Retinal pigment epithelial cell (primary cell): ENCODE measurements around the gene SPATA16.

ENCODE experiments used
- DNase-seq: peaks from one replicate; pipeline ENCODE4 v3.0.0-alpha.2; 2010; ENCODE audit warnings: low read depth
- H3K4me3 ChIP-seq: 2 replicates; pipeline ENCODE4 v1.5.1; 2011; ENCODE audit warnings: mild to moderate bottlenecking, low read length, control low read depth, moderate library complexity
- CTCF ChIP-seq: conservative IDR thresholded peaks from 2 replicates; pipeline ENCODE4 v1.5.1; 2011; ENCODE audit warnings: low read depth, low read length, control low read depth, inconsistent platforms

SPATA16 gene

GRCh38 chr3:172989373-172989772 is 151.7 kb downstream of the SPATA16 start:
- no peak overlapping the region for H3K4me3 ChIP-seq
- DNase-seq, result no peak
- TF ChIP-seq CTCF, result no peak

- no peak overlapping the region for H3K4me3 ChIP-seq
These were observed 153.8 kb downstream of the SPATA16 start for GRCh38 chr3:172987273-172987672.

GRCh38 chr3:172984914-172985313 is 156.1 kb downstream of the SPATA16 start:
- DNase-seq, result no peak
- no peak for TF ChIP-seq CTCF

More at GRCh38 chr3:172987273-172987672, 153.8 kb downstream of the SPATA16 start:
- TF ChIP-seq CTCF, result peak; percentile 71
- no peak for DNase-seq

GRCh38 chr3:172982736-172983364 is 158.2 kb downstream of the SPATA16 start:
- TF ChIP-seq CTCF, result peak; percentile 39
- DNase-seq, result no peak

More at GRCh38 chr3:172984914-172985313, 156.1 kb downstream of the SPATA16 start:
- no peak overlapping the region for H3K4me3 ChIP-seq

GRCh38 chr3:172981407-172981983 is 159.5 kb downstream of the SPATA16 start:
- no peak overlapping the region for H3K4me3 ChIP-seq
- TF ChIP-seq CTCF, result no peak
- no peak for DNase-seq

More at GRCh38 chr3:172982736-172983364, 158.2 kb downstream of the SPATA16 start:
- H3K4me3 ChIP-seq, result no peak overlapping the region

- H3K4me3 ChIP-seq, result no peak overlapping the region
- no peak for TF ChIP-seq CTCF
- no peak for DNase-seq
These were observed 160.2 kb downstream of the SPATA16 start for GRCh38 chr3:172980849-172981248.

- no peak overlapping the region for H3K4me3 ChIP-seq
- DNase-seq, result no peak
- no peak for TF ChIP-seq CTCF
These were observed 163.3 kb downstream of the SPATA16 start for GRCh38 chr3:172977696-172978095.
